DOHH2 (cell line): ENCODE data around the gene PAX3.

Experiments
- EZH2phosphoT487 ChIP-seq: fragments of 200-600 bp; sonication (generic); IDR thresholded peaks from 2 replicates; pipeline ENCODE4 v1.6.1; 2017; ENCODE audit warnings: borderline replicate concordance, mild to moderate bottlenecking, antibody characterized with exemption, low read length, moderate library complexity, mixed read lengths
- TF ChIP-seq, protein P1 (sequence below): fragments of 200-600 bp; sonication (generic); IDR thresholded peaks from one replicate; pipeline ENCODE4 v1.5.1; 2014; ENCODE audit warnings: antibody characterized with exemption, mild to moderate bottlenecking, low read depth, low read length; ENCODE audit not compliant: poor library complexity, severe bottlenecking

DNA sequence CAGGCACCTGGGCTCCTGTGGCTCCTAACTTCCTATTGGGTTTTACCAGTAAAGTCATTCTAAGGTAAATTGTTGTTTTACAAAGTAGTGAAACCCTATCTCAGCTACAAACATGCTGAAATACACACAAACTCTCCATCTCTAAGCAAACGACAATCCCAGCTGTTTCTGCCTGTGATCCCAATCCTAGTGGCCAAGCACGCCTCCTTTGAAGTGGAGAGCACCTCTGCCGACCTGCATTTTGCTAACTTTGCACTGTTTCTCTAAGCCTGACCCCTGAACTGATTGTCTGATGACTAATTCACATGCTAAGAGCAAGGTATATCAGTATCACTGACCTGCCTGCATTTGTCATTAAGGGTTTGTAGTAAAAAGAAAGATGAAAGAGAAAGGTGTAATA, 124.3 kb downstream of the PAX3 start:
- TF ChIP-seq, protein P1, sequence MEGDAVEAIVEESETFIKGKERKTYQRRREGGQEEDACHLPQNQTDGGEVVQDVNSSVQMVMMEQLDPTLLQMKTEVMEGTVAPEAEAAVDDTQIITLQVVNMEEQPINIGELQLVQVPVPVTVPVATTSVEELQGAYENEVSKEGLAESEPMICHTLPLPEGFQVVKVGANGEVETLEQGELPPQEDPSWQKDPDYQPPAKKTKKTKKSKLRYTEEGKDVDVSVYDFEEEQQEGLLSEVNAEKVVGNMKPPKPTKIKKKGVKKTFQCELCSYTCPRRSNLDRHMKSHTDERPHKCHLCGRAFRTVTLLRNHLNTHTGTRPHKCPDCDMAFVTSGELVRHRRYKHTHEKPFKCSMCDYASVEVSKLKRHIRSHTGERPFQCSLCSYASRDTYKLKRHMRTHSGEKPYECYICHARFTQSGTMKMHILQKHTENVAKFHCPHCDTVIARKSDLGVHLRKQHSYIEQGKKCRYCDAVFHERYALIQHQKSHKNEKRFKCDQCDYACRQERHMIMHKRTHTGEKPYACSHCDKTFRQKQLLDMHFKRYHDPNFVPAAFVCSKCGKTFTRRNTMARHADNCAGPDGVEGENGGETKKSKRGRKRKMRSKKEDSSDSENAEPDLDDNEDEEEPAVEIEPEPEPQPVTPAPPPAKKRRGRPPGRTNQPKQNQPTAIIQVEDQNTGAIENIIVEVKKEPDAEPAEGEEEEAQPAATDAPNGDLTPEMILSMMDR = no peak
- no peak for TF ChIP-seq EZH2phosphoT487
